Measurements from ENCODE around the gene UFSP2. TPM values are rescaled to one million over a fixed set of nuclear protein-coding genes. Genes with fewer than 3 reads are reported as not detected.
"Not testable (repeated sequence)": the region's sequence is repeated elsewhere in the genome, so short reads cannot be mapped to it uniquely, and the experiment has no call there.

The UFSP2 gene
- total RNA-seq, 1 experiment from 2014 or later: 29.6 TPM

GRCh38 chr4:185363251-185363650 is 62.5 kb downstream of the UFSP2 start:
- in situ Hi-C loops (cut with HindIII; ENCODE audit: low pct_unique_long_range_greater_than_20kb, low sequenced_read_pairs): no loop called here
- DNase-seq (ENCODE audit: low read depth): no peak

GRCh38 chr4:185362570-185362969 is 63.2 kb downstream of the UFSP2 start:
- DNase-seq (ENCODE audit: low read depth); in situ Hi-C loops (cut with HindIII; ENCODE audit: low pct_unique_long_range_greater_than_20kb, low sequenced_read_pairs): not testable (repeated sequence)

GRCh38 chr4:185361872-185362271 is 63.9 kb downstream of the UFSP2 start:
- in situ Hi-C loops (cut with HindIII; ENCODE audit: low pct_unique_long_range_greater_than_20kb, low sequenced_read_pairs): no loop called here
- DNase-seq (ENCODE audit: low read depth): no peak

- DNase-seq (ENCODE audit: low read depth): no peak
- in situ Hi-C loops (cut with HindIII; ENCODE audit: low pct_unique_long_range_greater_than_20kb, low sequenced_read_pairs): no loop called here
These were observed 65.9 kb downstream of the UFSP2 start for GRCh38 chr4:185359767-185360446.

GRCh38 chr4:185358959-185359358 is 66.8 kb downstream of the UFSP2 start:
- DNase-seq (ENCODE audit: low read depth): peak; percentile 13
- in situ Hi-C loops (cut with HindIII; ENCODE audit: low pct_unique_long_range_greater_than_20kb, low sequenced_read_pairs): no loop called here

- peak; percentile 27 for DNase-seq (ENCODE audit: low read depth)
- in situ Hi-C loops (cut with HindIII; ENCODE audit: low pct_unique_long_range_greater_than_20kb, low sequenced_read_pairs): no loop called here
These were observed 67.2 kb downstream of the UFSP2 start for GRCh38 chr4:185358514-185358913.

- in situ Hi-C loops (cut with HindIII; ENCODE audit: low pct_unique_long_range_greater_than_20kb, low sequenced_read_pairs): no loop called here
These were observed 67.9 kb downstream of the UFSP2 start for GRCh38 chr4:185357733-185358440.

GRCh38 chr4:185357211-185357610 is 68.6 kb downstream of the UFSP2 start:
- in situ Hi-C loops (cut with HindIII; ENCODE audit: low pct_unique_long_range_greater_than_20kb, low sequenced_read_pairs): no loop called here

More at GRCh38 chr4:185357733-185358440, 67.9 kb downstream of the UFSP2 start:
- no peak for DNase-seq (ENCODE audit: low read depth)

GRCh38 chr4:185352741-185353140 is 73.0 kb downstream of the UFSP2 start:
- in situ Hi-C loops (cut with HindIII; ENCODE audit: low pct_unique_long_range_greater_than_20kb, low sequenced_read_pairs): no loop called here
- DNase-seq (ENCODE audit: low read depth): no peak

More at GRCh38 chr4:185357211-185357610, 68.6 kb downstream of the UFSP2 start:
- no peak for DNase-seq (ENCODE audit: low read depth)

GRCh38 chr4:185352202-185352601 is 73.6 kb downstream of the UFSP2 start:
- no peak for DNase-seq (ENCODE audit: low read depth)
- in situ Hi-C loops (cut with HindIII; ENCODE audit: low pct_unique_long_range_greater_than_20kb, low sequenced_read_pairs): no loop called here

GRCh38 chr4:185351691-185352090 is 74.1 kb downstream of the UFSP2 start:
- DNase-seq (ENCODE audit: low read depth): no peak
- in situ Hi-C loops (cut with HindIII; ENCODE audit: low pct_unique_long_range_greater_than_20kb, low sequenced_read_pairs): no loop called here

Other genes with a start within 250 kb of the UFSP2 start
- 10.7 and 14.1 TPM in 2 replicates for gene CFAP97, start 222.0 kb downstream of the UFSP2 start, total RNA-seq (2014; rRNA removed; shearing (Covaris generic); ENCODE audit: low replicate concordance)
- gene SNX25, start 216.4 kb downstream of the UFSP2 start, total RNA-seq (2014; rRNA removed; shearing (Covaris generic); ENCODE audit: low replicate concordance): 20.7 and 26.2 TPM in 2 replicates
- 0.14 TPM in 1 of 2 replicates, not detected in the other for gene LRP2BP, start 30.0 kb downstream of the UFSP2 start, total RNA-seq (2014; rRNA removed; shearing (Covaris generic); ENCODE audit: low replicate concordance)
- 15.3 and 36.6 TPM in 2 replicates for gene ANKRD37, start 29.1 kb downstream of the UFSP2 start, total RNA-seq (2014; rRNA removed; shearing (Covaris generic); ENCODE audit: low replicate concordance)
- gene CCDC110, start 45.8 kb upstream of the UFSP2 start, total RNA-seq (2014; rRNA removed; shearing (Covaris generic); ENCODE audit: low replicate concordance): 0.52 and 0.98 TPM in 2 replicates
- 5.6 and 11.3 TPM in 2 replicates for gene PDLIM3, start 109.5 kb upstream of the UFSP2 start, total RNA-seq (2014; rRNA removed; shearing (Covaris generic); ENCODE audit: low replicate concordance)